A673 (cell line): ENCODE results near the gene SYT13. TPM values are rescaled to one million over a fixed set of nuclear protein-coding genes. Genes with fewer than 3 reads are reported as not detected.

Experiments used
- BruUV-seq: library from RNA; stranded (reverse); fragments of 400-500 nt; replicated peaks from 2 replicates; lab custom pipeline; 2021; lab: Mats Ljungman, UMichigan
- CTCF ChIA-PET: fragments of 300-600 bp; sonication (Branson Sonifier 250); formaldehyde crosslinking; loops from one replicate; lab custom pipeline; 2022; ENCODE audit warnings: antibody characterized with exemption; lab: Charles Lee
- POLR2A ChIA-PET: fragments of 300-600 bp; sonication (Branson Sonifier 250); formaldehyde crosslinking; loops from one replicate; lab custom pipeline; 2022; ENCODE audit warnings: antibody characterized with exemption; ENCODE audit not compliant: low non-redundant PET; lab: Charles Lee
- DNase-seq: peaks from one replicate; pipeline ENCODE4 v3.0.0-alpha.2; 2015; ENCODE audit warnings: low spot score
- H3K27ac ChIP-seq: fragments of 200-600 bp; sonication (generic); 2 replicates; pipeline ENCODE4 v1.5.1; 2016; ENCODE audit warnings: mixed run types, low read depth, mild to moderate bottlenecking, mixed read lengths, antibody characterized with exemption, low read length; ENCODE audit not compliant: poor library complexity, severe bottlenecking
- H3K27me3 ChIP-seq: fragments of 200-600 bp; sonication (generic); replicated peaks from 2 replicates; pipeline ENCODE4 v1.6.1; 2017; ENCODE audit warnings: mixed run types, low read depth, mild to moderate bottlenecking, mixed read lengths, antibody characterized with exemption, low read length; ENCODE audit not compliant: insufficient read depth, poor library complexity
- H3K36me3 ChIP-seq: fragments of 200-600 bp; sonication (generic); 2 replicates; pipeline ENCODE4 v1.6.1; 2016; ENCODE audit warnings: mixed run types, mild to moderate bottlenecking, mixed read lengths, antibody characterized with exemption, low read length; ENCODE audit not compliant: insufficient read depth, poor library complexity, severe bottlenecking
- H3K4me1 ChIP-seq: fragments of 200-600 bp; sonication (generic); 2 replicates; pipeline ENCODE4 v1.6.1; 2017; ENCODE audit warnings: mixed run types, mild to moderate bottlenecking, mixed read lengths, antibody characterized with exemption, low read length; ENCODE audit not compliant: insufficient read depth, poor library complexity, severe bottlenecking
- H3K4me3 ChIP-seq: fragments of 200-600 bp; sonication (generic); 2 replicates; pipeline ENCODE4 v1.5.1; 2016; ENCODE audit warnings: low read depth, mixed run types, mild to moderate bottlenecking, mixed read lengths, low read length; ENCODE audit not compliant: poor library complexity, severe bottlenecking
- H3K9me3 ChIP-seq: fragments of 200-600 bp; sonication (generic); 2 replicates; pipeline ENCODE4 v1.6.1; 2016; ENCODE audit warnings: mixed run types, low read depth, mild to moderate bottlenecking, mixed read lengths, antibody characterized with exemption, low read length; ENCODE audit not compliant: poor library complexity, severe bottlenecking
- EZH2 ChIP-seq: fragments of 200-600 bp; sonication (generic); IDR thresholded peaks from 2 replicates; pipeline ENCODE4 v1.6.1; 2017; ENCODE audit warnings: borderline replicate concordance, low read depth, mild to moderate bottlenecking, mixed read lengths, antibody characterized with exemption, low read length; ENCODE audit not compliant: poor library complexity, severe bottlenecking
- intact Hi-C: fragments of 100-400 bp; cut with micrococcal nuclease; formaldehyde crosslinking; loops from one replicate; pipeline ENCODE4 v1.10.0; 2022; ENCODE audit not compliant: unreplicated experiment
- total RNA-seq: library from RNA; stranded (reverse); gene quantifications from 2 replicates; pipeline ENCODE4 v1.2.3, GENCODE V29; 2021
- TF ChIP-seq, protein P1 (sequence below): fragments of 300-800, 200-600 bp; sonication (generic); conservative IDR thresholded peaks from 2 replicates; pipeline ENCODE4 v1.5.1; 2017; ENCODE audit warnings: low read depth, mild to moderate bottlenecking, antibody characterized with exemption, low read length, moderate library complexity, mixed read lengths

Gene SYT13
- total RNA-seq, 1 experiment from 2014 or later = 0.30 TPM

GRCh38 chr11:45290586-45290985 lies 4.4 kb upstream of the SYT13 start:
- BruUV-seq = no TSS peak
- H3K4me1 ChIP-seq = no peaks in the 10 kb centered on the region
- no peaks in the 10 kb centered on the region for H3K36me3 ChIP-seq
- TF ChIP-seq, protein P1, sequence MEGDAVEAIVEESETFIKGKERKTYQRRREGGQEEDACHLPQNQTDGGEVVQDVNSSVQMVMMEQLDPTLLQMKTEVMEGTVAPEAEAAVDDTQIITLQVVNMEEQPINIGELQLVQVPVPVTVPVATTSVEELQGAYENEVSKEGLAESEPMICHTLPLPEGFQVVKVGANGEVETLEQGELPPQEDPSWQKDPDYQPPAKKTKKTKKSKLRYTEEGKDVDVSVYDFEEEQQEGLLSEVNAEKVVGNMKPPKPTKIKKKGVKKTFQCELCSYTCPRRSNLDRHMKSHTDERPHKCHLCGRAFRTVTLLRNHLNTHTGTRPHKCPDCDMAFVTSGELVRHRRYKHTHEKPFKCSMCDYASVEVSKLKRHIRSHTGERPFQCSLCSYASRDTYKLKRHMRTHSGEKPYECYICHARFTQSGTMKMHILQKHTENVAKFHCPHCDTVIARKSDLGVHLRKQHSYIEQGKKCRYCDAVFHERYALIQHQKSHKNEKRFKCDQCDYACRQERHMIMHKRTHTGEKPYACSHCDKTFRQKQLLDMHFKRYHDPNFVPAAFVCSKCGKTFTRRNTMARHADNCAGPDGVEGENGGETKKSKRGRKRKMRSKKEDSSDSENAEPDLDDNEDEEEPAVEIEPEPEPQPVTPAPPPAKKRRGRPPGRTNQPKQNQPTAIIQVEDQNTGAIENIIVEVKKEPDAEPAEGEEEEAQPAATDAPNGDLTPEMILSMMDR = no peak
- TF ChIP-seq EZH2 = no peak
- peaks cover 66% of the 10 kb centered on the region for H3K27me3 ChIP-seq
- intact Hi-C loops = no loop called here
- no peaks in the 10 kb centered on the region for H3K9me3 ChIP-seq
- no peak for DNase-seq
- no peak overlapping the region for H3K27ac ChIP-seq
- ChIA-PET POLR2A (no interaction called here), CTCF (interaction anchor here (0.5 kb wide), 1 partner anchor 361 kb away, joined by 3 read pairs; no protein-coding TSS in a partner anchor)
- H3K4me3 ChIP-seq = no peak overlapping the region

GRCh38 chr11:45289369-45289768 lies 3.2 kb upstream of the SYT13 start:
- POLR2A ChIA-PET = no interaction called here
- BruUV-seq = no TSS peak

GRCh38 chr11:45288339-45288738 lies 2.2 kb upstream of the SYT13 start:
- no TSS peak for BruUV-seq
- intact Hi-C loops = no loop called here
- Histone ChIP-seq H3K27ac (no peak overlapping the region), H3K4me3 (no peak overlapping the region), H3K36me3 (no peaks in the 10 kb centered on the region), H3K9me3 (no peaks in the 10 kb centered on the region), H3K4me1 (no peaks in the 10 kb centered on the region), H3K27me3 (peaks cover 83% of the 10 kb centered on the region)
- DNase-seq = no peak
- CTCF ChIA-PET = interaction anchor here (3.5 kb wide), 1 partner anchor 178 kb away, joined by 11 read pairs; no protein-coding TSS in a partner anchor
- POLR2A ChIA-PET = no interaction called here
- no peak for TF ChIP-seq EZH2
- TF ChIP-seq, protein P1 = no peak

More at GRCh38 chr11:45289369-45289768, 3.2 kb upstream of the SYT13 start:
- no peak for DNase-seq
- Histone ChIP-seq H3K4me3 (no peak overlapping the region), H3K4me1 (no peaks in the 10 kb centered on the region), H3K27me3 (peaks cover 78% of the 10 kb centered on the region), H3K27ac (no peak overlapping the region), H3K9me3 (no peaks in the 10 kb centered on the region), H3K36me3 (no peaks in the 10 kb centered on the region)
- CTCF ChIA-PET = interaction anchor here (3.5 kb wide), 1 partner anchor 179 kb away, joined by 11 read pairs; no protein-coding TSS in a partner anchor
- no peak for TF ChIP-seq EZH2
- TF ChIP-seq, protein P1 = no peak
- intact Hi-C loops = no loop called here
